Posterior vena cava (tissue), 2 donors: Measurements from ENCODE around the gene NRIP3. TPM values are rescaled to one million over a fixed set of nuclear protein-coding genes. Genes with fewer than 3 reads are reported as not detected.

Experiments
- DNase-seq: peaks from one replicate; pipeline ENCODE4 v3.0.0-alpha.2; 2020; ENCODE audit warnings: low spot score
- intact Hi-C, 2 donors: fragments of 100-400 bp; cut with DNase I; formaldehyde crosslinking; loops; one replicate each; pipeline versions ENCODE4 v1.14.1 to v1.14.2; 2022 to 2023
- long read RNA-seq, 2 donors: library from polyadenylated mRNA; unstranded; transcript quantifications; one replicate each; pipeline ENCODE4 v2.0.0, GENCODE V29; 2020 to 2021
- total RNA-seq, 2 donors: library from RNA; stranded (reverse); fragmentation: NEBNext Ultra II Directional; extraction: Animal tissue kit (Norgen Biotek cat#: 25700); gene quantifications; one replicate each; pipeline ENCODE4 v1.2.1, GENCODE V29; 2021
- donor health status: DM: yes; HTN: yes; CAD: no.
- donor health status: DM: yes; HTN: yes; CAD: no.

Gene NRIP3
- 1 to 10 TPM; 3.1 to 6.0 TPM for total RNA-seq
- long read RNA-seq, donor 1, partial matches to known transcripts, result 0 of 4 reads
- long read RNA-seq, donor 1, other reads (novel, unspliced or antisense), result 0 of 4 reads
- long read RNA-seq, donor 2, transcript NRIP3-201 (7 exons, 3,809 nt), result major isoform, 18 of 25 reads
- long read RNA-seq, donor 2, partial matches to known transcripts, result 3 of 25 reads
- long read RNA-seq, donor 2, other reads (novel, unspliced or antisense), result 4 of 25 reads

DNA sequence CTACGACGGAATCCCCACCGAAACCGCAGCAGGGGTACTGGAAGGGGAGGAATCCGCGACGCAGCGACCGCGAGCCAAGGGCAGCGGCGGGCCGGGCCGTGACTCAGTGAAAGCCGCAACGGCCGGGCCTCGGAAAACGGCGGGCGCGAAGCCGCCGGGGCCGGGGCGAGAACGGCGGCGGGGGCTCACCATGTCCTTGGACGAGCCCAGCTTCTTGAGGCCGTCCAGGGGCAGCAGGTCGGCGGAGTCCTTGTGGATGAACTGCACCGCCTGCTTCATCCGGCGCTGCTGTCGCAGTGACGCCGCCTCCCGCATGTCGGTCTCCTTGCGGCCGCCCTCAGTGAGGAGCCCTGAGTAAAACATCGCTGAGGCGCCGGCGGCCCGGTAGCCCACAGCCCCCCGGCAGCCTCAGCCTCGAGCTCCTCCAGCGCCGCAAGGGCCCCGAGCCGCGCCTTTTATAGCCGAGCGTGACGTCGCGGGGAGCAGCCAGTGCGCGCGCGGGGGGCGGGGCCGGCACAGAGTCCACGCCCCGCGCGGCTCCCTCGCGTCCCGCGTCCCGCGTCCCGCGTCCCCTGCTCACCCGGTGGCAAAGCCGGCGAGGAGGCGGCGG is at the start of gene NRIP3:
NRIP3 (minus strand) TSS at position 429 of the 610 bp plus-strand sequence; CDS start at position 363, 66 bp downstream.
- DNase-seq, result peak; percentile 93
- intact Hi-C loops, result no loop called here

DNA sequence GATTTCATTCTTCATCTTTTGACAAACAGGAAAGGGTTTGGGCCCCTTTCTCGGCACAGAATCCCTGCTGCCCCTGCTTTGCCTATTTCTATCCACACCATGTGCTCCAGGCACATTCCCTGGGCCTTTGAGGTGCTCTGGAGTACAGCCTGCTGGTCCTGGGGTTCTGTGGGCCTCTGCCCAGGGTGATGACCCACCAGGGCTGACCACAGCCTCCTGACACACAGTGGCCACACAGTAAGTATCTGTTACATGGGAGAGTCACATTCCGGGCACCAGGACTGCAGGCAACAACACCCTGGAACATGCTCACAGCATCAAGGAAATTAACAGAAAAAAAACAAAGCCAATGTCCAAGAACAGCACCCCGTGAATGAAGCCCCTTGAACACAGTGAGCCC is 48.5 kb upstream of the NRIP3 start:
- intact Hi-C loops, result no loop called here

DNA sequence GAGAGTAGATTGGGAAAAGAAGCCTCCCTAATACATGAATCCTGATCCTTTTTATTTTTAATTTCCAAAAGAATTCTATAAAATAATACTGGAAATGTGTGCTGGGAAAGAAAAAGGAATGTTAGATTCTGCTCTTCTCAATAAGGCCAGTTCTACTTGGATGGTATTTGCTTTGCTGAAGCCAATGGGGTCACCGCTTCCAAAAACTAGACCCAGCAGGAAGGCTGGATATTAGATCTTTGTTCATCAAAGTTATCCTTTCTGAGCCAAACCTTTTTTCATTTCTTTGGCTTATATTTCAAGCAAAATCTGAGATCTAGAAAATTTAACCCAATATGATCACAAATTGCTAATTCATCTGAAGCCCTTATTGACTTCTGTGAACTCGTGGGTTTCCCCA is 46.2 kb upstream of the NRIP3 start:
- DNase-seq, result no peak
- intact Hi-C loops, result no loop called here

More for the DNA sequence above, 48.5 kb upstream of the NRIP3 start:
- DNase-seq, result no peak

DNA sequence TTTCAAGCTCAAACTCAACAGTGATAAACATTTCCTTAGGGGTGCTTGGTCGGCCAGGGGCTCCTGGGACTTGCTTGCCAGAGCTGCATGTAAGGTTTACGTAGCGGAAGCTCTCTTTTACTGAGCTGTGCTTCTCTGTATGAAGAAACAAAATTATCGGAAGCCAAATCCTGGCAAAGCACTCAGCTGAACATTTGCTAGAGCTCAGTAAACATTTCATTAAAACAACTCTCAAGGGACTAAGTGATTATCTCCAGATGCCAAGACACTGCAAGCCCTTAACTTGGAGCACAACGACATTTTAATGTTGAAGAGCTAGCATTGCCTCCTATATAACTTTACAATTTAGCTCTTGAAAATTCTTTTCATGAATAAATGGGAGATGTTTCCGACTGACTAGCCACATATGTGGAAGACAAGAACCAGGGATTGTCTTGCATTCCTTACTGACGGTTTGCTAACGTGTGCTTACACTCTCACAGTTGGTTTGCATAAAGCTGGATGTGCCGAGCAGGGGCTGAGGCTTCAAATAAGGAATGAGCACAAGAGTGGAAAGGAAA is 44.2 kb upstream of the NRIP3 start:
- intact Hi-C loops, result no loop called here
- no peak for DNase-seq

DNA sequence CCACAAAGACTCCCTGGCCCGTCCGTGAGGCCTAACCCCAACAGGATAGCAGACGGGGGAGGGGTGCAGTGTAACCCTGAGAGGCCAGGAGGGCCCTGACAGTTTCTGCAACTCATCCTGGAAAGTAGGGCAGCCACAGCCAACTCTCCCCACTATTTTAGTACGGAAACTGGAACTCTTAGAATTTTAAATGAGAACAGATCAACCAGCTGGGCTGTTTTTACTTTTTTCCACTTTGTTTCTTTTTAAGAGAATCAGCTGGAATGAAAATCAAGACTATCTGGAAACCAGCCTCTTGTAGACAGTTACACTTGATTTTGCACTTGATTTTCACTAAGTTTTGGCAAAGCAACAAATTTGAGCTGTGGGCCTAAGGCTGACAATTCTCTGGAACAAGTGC is 42.7 kb upstream of the NRIP3 start:
- no peak for DNase-seq
- intact Hi-C loops, result no loop called here

DNA sequence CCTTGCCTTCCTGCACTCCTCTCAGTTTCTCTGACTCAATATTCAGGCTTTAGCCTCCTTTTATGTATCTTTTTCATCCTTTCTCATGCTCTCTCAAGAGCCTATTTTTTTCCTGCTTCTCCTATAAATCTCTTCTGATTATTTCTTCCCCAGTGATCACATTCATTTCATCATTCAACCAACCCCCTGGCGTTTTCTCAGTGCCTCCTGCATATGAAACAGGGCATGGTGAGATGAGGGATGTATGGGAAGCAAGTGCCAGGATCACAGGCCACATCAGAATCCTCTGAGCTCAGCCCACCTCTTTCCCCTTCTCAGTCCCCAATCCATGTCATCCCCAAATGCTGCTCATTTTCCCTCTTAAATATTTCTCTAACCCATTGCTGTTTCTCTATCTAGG is 38.7 kb upstream of the NRIP3 start:
- intact Hi-C loops, result no loop called here
- no peak for DNase-seq

DNA sequence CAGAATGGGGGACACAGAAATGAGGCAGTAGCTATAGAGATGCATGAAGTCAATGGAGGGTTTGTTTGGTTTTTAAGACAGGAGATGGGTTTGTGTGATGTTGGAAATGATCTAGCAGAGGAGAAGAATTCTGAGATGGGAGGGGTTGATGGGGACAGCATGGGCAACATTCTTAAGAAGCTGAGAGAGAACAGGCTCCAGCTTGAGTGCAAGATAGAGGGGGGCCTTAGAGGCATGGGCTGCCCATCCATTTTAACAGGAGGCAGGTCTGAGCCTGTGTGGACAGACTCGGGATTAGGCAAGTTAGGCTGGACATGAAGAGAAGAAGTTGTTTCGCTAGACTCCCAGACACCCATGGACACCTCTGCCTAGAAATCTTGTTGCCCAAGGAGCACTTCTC is 37.9 kb upstream of the NRIP3 start:
- intact Hi-C loops, result no loop called here
- no peak for DNase-seq

DNA sequence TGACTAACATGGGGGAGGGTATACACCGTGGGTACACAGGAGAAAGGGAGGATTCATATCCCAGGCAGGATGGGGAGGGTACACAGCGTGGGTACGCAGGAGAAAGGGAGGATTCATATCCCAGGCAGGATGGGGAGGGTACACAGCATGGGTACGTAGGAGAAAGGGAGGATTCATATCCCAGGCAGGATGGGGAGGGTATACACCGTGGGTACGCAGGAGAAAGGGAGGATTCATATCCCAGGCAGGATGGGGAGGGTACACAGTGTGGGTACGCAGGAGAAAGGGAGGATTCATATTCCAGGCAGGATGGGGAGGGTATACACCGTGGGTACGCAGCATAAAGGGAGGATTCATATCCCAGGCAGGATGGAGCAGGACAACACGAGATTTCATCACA is 36.6 kb upstream of the NRIP3 start:
- intact Hi-C loops, result no loop called here

DNA sequence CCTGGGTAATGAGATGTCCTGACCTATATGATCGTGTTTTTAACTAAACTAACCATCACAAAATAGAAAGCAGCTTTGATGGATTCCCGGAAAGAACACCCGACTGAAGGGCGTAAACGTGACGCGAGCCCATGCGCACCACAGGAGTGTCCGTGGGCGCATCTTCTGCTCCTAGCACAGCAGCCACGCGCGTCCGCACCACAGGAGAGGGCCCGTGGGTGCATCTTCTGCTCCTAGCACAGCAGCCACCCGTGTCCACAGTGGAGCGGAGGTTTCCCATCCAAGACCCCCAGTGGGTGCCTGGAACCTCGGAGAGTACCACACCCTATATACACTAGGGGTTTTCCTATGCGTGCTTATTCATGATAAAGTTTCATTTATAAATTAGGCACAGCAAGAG is 36.1 kb upstream of the NRIP3 start:
- no peak for DNase-seq
- intact Hi-C loops, result no loop called here

More for the DNA sequence above, 36.6 kb upstream of the NRIP3 start:
- no peak for DNase-seq

DNA sequence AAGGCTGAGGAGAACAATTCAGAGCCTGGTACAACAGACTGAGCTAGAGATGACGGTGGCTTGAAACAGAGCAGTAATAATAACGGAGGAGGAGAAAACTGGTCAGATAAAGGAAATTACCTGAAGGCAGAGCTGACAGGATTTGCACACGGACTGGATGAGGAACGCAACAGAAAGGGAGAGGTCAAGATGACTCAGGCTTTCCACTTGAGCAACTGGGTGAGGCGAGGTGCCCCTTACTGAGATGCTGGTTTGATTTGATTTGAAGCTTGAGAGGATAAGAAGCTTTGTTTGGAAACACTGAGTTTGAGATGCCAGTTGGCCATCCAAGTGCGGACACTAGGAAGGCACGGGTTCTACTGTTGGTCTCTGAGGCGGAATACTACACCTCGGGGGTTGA is 35.4 kb upstream of the NRIP3 start:
- DNase-seq, result no peak
- intact Hi-C loops, result no loop called here

DNA sequence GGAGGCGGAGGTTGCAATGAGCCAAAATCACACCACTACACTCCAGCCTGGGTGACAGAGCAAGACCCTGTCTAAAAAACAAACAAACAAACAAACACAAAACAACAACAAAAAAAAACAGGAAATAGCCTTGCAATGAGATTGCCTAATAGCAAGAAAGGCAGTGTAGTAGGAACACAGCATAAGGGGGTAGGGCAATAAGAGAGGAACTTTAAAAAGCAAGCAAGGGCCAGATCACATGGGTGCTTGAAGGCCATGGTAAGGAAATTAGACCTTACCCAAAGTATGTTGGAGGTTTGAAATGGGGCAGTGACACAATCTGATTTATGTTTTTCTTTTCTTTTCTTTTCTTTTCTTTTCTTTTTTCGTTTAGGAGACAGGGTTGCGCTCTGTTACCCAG is 34.7 kb upstream of the NRIP3 start:
- no peak for DNase-seq
- intact Hi-C loops, result no loop called here

DNA sequence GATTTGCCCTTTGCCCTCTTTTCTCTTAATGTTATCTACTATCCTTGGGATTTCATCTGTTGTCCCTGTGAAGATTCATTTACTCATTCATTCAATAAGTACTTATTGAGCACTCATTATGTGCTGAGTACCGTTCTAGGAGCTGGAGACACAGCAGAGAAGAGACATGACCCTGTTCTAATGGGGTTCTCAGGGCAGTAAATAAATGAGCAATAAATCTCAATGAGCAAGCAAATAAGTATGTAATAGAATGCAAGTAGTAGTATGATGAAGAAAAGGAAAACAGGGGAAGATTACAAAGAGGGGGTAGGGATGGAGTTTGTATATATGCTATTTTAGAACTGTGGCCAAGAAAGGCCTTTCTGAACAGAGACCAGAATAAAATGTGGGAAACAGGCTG is 34.2 kb upstream of the NRIP3 start:
- intact Hi-C loops, result no loop called here

DNA sequence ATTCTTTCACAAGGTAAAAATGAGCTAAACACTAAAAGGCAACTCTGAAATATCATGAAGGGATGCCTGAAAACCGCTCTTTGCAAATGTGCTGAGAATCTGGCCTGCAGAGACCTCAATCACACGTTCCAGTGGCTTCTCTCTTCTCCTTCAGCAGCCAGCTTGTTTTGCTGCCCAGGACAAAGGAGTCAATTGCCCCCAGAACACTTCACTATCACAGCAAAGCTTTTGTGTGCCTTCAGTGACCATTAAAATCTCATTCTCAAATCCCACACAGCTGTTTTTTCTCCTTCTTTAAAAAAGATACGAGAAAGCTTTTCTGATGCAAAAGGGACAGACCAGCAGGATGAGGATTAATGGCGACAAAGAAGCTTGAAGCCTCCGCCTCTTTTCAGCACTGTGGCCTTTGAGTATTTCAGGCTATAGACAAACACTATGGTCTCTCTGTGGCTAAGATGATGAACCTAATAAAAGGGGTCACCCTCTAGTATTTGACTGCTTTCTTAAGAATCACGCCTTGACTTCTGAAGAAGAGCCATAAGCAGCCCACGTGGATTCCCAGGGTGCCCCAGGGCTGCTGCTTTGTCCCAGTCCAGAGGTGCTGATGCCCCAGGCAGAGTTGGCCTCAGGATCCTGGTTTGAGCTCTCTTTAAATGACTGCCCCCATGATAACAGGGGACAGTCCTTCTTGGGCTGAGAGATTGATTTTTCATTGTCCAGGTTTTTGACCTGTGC is 33.4 kb upstream of the NRIP3 start:
- no peak for DNase-seq
- intact Hi-C loops, result no loop called here

More for the DNA sequence above, 34.2 kb upstream of the NRIP3 start:
- DNase-seq, result no peak

DNA sequence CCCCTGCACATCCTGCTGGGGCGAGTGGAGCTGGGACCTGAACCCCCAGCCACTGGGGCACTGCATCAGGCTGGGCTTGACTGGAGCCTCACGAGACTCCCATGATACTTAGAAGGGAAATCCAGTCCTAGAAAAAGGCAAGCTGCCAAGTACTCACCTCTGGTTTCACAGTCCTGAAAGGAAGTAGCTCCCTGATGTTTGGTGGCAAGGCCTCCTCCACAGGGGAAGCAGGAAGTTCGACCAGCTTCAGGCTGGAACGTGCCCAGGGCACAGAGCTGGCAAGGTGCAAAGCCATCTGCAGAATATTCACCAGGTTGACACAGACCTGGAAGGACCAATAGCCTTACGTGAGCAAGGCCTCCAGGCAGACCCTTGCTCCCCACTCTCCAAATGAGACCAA is 26.8 kb upstream of the NRIP3 start:
- intact Hi-C loops, result no loop called here
- DNase-seq, result no peak

DNA sequence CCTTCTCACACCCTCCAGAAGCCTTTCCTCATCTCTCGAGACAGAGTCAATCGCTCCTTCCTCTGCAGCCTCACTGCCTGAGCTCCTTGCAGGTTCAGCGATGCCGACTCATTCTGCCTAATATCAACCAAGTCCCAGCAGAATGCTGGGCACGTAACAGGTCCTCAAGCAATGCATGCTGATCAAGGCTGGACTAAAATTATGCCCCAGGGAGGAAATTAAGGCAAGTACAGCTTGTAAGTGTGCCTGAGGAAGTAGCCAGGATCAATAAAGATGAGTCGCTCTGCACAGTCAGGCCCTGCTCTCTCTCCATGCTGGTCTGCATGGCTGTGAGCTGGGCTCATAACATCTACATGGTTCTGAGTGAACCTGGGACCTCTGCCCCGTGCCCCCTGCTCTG is 25.6 kb upstream of the NRIP3 start:
- no peak for DNase-seq
- intact Hi-C loops, result loop anchor here in 1 of 2 donors (10.0 kb wide), 1 partner anchor 105 kb away; no protein-coding TSS in a partner anchor

DNA sequence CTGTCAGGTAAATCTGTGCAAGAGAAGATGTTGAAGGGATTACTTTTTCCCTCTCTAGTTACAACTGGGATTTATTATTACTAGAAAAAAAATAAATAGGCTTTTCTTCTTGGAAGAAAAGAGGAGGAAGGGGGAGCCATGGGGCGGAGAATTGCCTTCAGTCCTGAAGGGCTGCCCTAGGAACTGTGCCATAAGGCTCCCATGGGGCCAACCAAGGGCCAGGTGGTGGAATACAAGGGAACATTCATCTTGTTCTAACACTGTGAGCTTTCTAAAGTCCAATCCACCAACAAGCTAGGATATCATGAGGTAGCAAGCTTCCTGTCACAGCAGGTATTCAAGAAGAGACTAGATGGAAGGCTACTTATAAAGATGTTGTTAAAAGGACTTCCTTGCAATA is 24.8 kb upstream of the NRIP3 start:
- intact Hi-C loops, result loop anchor here in 1 of 2 donors (10.0 kb wide), 1 partner anchor 106 kb away; no protein-coding TSS in a partner anchor
- DNase-seq, result no peak

DNA sequence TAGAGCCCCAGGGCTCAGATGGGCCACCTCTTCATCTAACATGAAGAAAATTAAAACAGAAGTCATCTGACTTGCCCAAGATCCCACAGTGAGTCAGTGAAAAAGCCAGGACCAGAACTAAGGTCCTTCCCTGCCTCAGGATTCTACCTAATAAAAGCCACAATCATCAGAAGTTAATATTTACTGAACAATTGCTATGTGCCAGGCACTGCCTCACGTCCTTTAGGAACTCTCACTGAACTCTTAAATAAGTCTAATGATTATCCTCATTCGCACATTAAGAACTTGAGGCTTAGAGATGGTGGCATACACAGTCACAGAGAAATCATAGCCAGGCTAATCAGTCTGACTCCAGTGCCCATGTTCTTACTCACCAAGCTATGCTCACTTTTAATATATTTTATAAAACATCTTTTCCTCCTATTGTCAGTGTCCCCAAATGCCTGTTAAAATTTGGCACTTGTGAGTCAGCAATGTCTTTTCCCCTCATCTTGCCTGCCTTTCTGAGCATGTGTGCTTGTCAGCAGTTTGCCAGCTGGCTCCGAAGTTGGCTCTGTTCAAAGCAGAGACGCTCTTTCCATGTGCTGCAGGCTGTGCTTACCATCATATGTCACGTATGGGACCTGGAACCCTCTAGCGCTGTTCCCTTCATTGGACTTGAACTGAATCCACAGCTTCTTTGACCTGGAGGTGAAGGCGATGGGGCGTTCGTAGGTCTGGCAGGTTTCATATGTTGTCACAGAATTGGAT is 21.5 kb upstream of the NRIP3 start:
- DNase-seq, result no peak
- intact Hi-C loops, result loop anchor here in 1 of 2 donors (10.0 kb wide), 1 partner anchor 110 kb away; no protein-coding TSS in a partner anchor

DNA sequence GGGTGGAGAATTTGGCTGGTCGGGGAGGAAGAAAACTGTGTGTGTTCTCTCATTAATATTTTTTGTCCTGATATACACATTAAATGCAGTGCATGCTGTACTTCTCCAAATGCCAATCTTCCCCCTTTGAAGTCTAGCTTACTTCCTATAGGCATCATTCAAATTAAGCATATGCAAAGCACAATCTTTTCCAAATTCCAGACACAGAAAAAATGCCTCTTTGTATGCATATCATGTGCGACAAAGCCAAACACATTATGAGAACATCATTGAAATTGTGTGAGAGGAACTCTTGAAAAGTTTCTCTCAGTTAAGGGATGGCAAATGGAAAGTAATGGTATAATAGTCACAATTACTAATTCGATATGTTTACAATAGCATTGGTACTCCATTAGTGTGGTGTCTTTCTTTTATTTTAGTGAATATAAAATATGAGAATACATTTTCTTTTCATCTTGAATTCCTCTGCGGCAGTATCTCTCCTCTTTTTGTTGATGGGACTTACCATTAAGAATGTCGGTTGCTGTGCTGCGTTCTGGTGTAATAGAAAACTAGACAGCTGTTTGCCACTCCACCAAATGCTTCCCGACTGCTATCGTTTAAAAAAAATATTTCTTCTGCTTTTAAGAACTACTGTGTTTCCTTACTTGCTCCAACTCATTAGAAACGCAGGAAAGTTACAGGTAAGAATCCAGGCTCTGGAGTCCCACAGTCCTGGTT is 19.3 kb upstream of the NRIP3 start:
- intact Hi-C loops, result loop anchor here in 1 of 2 donors (10.0 kb wide), 1 partner anchor 112 kb away; no protein-coding TSS in a partner anchor
- no peak for DNase-seq

DNA sequence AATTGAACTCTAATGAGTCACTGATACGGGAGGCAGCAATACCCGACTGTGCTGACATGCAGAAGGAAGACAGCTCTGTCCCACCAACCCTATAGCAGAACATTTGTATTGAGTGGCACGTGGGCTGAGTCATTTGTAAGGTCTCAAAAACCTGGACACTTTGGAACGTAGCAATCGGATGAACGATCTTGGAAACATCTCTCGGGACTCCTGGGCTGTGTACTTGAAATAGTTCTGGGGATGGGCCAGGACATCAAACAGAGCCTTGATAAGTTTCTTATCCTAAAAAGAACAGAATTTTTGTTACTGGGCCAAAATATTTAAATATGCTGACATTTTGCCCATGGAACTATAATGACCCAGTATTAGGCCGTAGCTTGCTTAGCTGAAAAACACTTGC is 17.1 kb upstream of the NRIP3 start:
- intact Hi-C loops, result loop anchor here in 1 of 2 donors (10.0 kb wide), 1 partner anchor 114 kb away; no protein-coding TSS in a partner anchor

More for the DNA sequence above, 17.1 kb upstream of the NRIP3 start:
- DNase-seq, result no peak
